A549 (cell line): ENCODE data around the gene NTRK2.

Experiments
- POLR2A ChIP-seq: IDR thresholded peaks from 2 replicates; pipeline ENCODE4 v1.6.1; 2012; ENCODE audit warnings: mild to moderate bottlenecking, low read length
- ZFP36 ChIP-seq: fragments of 450-650 bp; IDR thresholded peaks from 2 replicates; pipeline ENCODE4 v1.6.1; 2014; ENCODE audit warnings: borderline replicate concordance; ENCODE audit not compliant: partially characterized antibody
- TF ChIP-seq, protein P1 (sequence below): fragments of >200 bp; sonication (Bioruptor Twin); formaldehyde crosslinking; IDR thresholded peaks from 3 replicates; pipeline ENCODE4 v1.5.1; 2016
- TF ChIP-seq, protein P2 (sequence below): fragments of 450-650 bp; IDR thresholded peaks from 2 replicates; pipeline ENCODE4 v1.6.1; 2014; ENCODE audit warnings: antibody characterized with exemption

- TF ChIP-seq, protein P1, sequence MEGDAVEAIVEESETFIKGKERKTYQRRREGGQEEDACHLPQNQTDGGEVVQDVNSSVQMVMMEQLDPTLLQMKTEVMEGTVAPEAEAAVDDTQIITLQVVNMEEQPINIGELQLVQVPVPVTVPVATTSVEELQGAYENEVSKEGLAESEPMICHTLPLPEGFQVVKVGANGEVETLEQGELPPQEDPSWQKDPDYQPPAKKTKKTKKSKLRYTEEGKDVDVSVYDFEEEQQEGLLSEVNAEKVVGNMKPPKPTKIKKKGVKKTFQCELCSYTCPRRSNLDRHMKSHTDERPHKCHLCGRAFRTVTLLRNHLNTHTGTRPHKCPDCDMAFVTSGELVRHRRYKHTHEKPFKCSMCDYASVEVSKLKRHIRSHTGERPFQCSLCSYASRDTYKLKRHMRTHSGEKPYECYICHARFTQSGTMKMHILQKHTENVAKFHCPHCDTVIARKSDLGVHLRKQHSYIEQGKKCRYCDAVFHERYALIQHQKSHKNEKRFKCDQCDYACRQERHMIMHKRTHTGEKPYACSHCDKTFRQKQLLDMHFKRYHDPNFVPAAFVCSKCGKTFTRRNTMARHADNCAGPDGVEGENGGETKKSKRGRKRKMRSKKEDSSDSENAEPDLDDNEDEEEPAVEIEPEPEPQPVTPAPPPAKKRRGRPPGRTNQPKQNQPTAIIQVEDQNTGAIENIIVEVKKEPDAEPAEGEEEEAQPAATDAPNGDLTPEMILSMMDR = no peak
- TF ChIP-seq POLR2A = no peak
- TF ChIP-seq, protein P2, sequence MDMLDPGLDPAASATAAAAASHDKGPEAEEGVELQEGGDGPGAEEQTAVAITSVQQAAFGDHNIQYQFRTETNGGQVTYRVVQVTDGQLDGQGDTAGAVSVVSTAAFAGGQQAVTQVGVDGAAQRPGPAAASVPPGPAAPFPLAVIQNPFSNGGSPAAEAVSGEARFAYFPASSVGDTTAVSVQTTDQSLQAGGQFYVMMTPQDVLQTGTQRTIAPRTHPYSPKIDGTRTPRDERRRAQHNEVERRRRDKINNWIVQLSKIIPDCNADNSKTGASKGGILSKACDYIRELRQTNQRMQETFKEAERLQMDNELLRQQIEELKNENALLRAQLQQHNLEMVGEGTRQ = no peak
- no peak for TF ChIP-seq ZFP36
Observed at GRCh38 chr9:84857211-84857610, 187.7 kb downstream of the NTRK2 start.
